ENCODE results near the gene RASA3.

The RASA3 gene

GRCh38 chr13:114008964-114009589 lies 123.3 kb downstream of the RASA3 start:
- H3K4me1 ChIP-seq: no peaks in the 10 kb centered on the region

GRCh38 chr13:114007566-114007965 lies 124.9 kb downstream of the RASA3 start:
- Histone ChIP-seq H3K27me3 (no peaks in the 10 kb centered on the region), H3K36me3 (peaks cover 60% of the 10 kb centered on the region), H3K4me3 (no peak overlapping the region)

More at GRCh38 chr13:114008964-114009589, 123.3 kb downstream of the RASA3 start:
- no peak overlapping the region for H3K9ac ChIP-seq
- H3K36me3 ChIP-seq: peaks cover 64% of the 10 kb centered on the region
- no peak overlapping the region for H3K27ac ChIP-seq
- no peak for TF ChIP-seq Cebpa-rat (IDR thresholded peaks at IDR 0.05)
- H3K9me3 ChIP-seq: no peaks in the 10 kb centered on the region
- peaks cover 10% of the 10 kb centered on the region; the same call in 1 of the 2 replicates for H4K20me1 ChIP-seq
- no peak overlapping the region for H3K4me2 ChIP-seq
- no peak overlapping the region for H3K4me3 ChIP-seq
- no peaks in the 10 kb centered on the region for H3K27me3 ChIP-seq

GRCh38 chr13:114005206-114005724 lies 127.2 kb downstream of the RASA3 start:
- no peak overlapping the region for H3K27ac ChIP-seq
- H3K4me2 ChIP-seq: no peak overlapping the region
- H3K9me3 ChIP-seq: no peaks in the 10 kb centered on the region
- peaks cover 61% of the 10 kb centered on the region for H3K36me3 ChIP-seq
- no peak for TF ChIP-seq Cebpa-rat (IDR thresholded peaks at IDR 0.05)
- H4K20me1 ChIP-seq: peaks cover 11% of the 10 kb centered on the region; the same call in 1 of the 2 replicates
- H3K9ac ChIP-seq: no peak overlapping the region
- no peak overlapping the region for H3K4me3 ChIP-seq
- no peaks in the 10 kb centered on the region for H3K27me3 ChIP-seq
- H3K4me1 ChIP-seq: no peaks in the 10 kb centered on the region

More at GRCh38 chr13:114007566-114007965, 124.9 kb downstream of the RASA3 start:
- Histone ChIP-seq H4K20me1 (peaks cover 10% of the 10 kb centered on the region; the same call in 1 of the 2 replicates), H3K27ac (no peak overlapping the region), H3K4me2 (no peak overlapping the region), H3K4me1 (no peaks in the 10 kb centered on the region), H3K9me3 (no peaks in the 10 kb centered on the region), H3K9ac (no peak overlapping the region)
- TF ChIP-seq Cebpa-rat (IDR thresholded peaks at IDR 0.05): no peak

- Histone ChIP-seq H3K9ac (no peak overlapping the region), H3K4me2 (no peak overlapping the region), H3K27ac (no peak overlapping the region), H3K36me3 (peaks cover 58% of the 10 kb centered on the region), H3K27me3 (no peaks in the 10 kb centered on the region), H3K4me3 (no peak overlapping the region), H3K9me3 (no peaks in the 10 kb centered on the region), H4K20me1 (peaks cover 11% of the 10 kb centered on the region; the same call in 1 of the 2 replicates), H3K4me1 (no peaks in the 10 kb centered on the region)
- no peak for TF ChIP-seq Cebpa-rat (IDR thresholded peaks at IDR 0.05)
Measured at GRCh38 chr13:114004420-114005205, 127.8 kb downstream of the RASA3 start.

GRCh38 chr13:114002771-114003321 lies 129.6 kb downstream of the RASA3 start:
- peaks cover 64% of the 10 kb centered on the region for H3K36me3 ChIP-seq
- H3K27ac ChIP-seq: no peak overlapping the region
- H3K4me1 ChIP-seq: no peaks in the 10 kb centered on the region

GRCh38 chr13:114002009-114002544 lies 130.3 kb downstream of the RASA3 start:
- H3K4me2 ChIP-seq: no peak overlapping the region
- no peaks in the 10 kb centered on the region for H3K4me1 ChIP-seq
- no peaks in the 10 kb centered on the region for H3K9me3 ChIP-seq
- no peak for TF ChIP-seq Cebpa-rat (IDR thresholded peaks at IDR 0.05)
- H3K9ac ChIP-seq: no peak overlapping the region
- H3K36me3 ChIP-seq: peaks cover 68% of the 10 kb centered on the region
- no peak overlapping the region for H3K27ac ChIP-seq
- H4K20me1 ChIP-seq: peaks cover 18% of the 10 kb centered on the region; the same call in 1 of the 2 replicates
- no peaks in the 10 kb centered on the region for H3K27me3 ChIP-seq
- no peak overlapping the region for H3K4me3 ChIP-seq

More at GRCh38 chr13:114002771-114003321, 129.6 kb downstream of the RASA3 start:
- TF ChIP-seq Cebpa-rat (IDR thresholded peaks at IDR 0.05): no peak
- H3K27me3 ChIP-seq: no peaks in the 10 kb centered on the region
- H4K20me1 ChIP-seq: peaks cover 15% of the 10 kb centered on the region; the same call in 1 of the 2 replicates
- no peak overlapping the region for H3K4me2 ChIP-seq
- no peak overlapping the region for H3K4me3 ChIP-seq
- no peaks in the 10 kb centered on the region for H3K9me3 ChIP-seq
- no peak overlapping the region for H3K9ac ChIP-seq

GRCh38 chr13:114001331-114002008 lies 131.0 kb downstream of the RASA3 start:
- H3K4me2 ChIP-seq: no peak overlapping the region
- no peaks in the 10 kb centered on the region for H3K4me1 ChIP-seq
- peaks cover 24% of the 10 kb centered on the region; the same call in 1 of the 2 replicates for H4K20me1 ChIP-seq
- H3K9me3 ChIP-seq: no peaks in the 10 kb centered on the region
- TF ChIP-seq Cebpa-rat (IDR thresholded peaks at IDR 0.05): no peak
- no peak overlapping the region for H3K9ac ChIP-seq
- H3K4me3 ChIP-seq: no peak overlapping the region
- no peaks in the 10 kb centered on the region for H3K27me3 ChIP-seq
- H3K27ac ChIP-seq: no peak overlapping the region
- peaks cover 74% of the 10 kb centered on the region for H3K36me3 ChIP-seq

GRCh38 chr13:114000151-114001040 lies 132.0 kb downstream of the RASA3 start:
- Histone ChIP-seq H4K20me1 (peaks cover 24% of the 10 kb centered on the region; the same call in 1 of the 2 replicates), H3K4me1 (no peaks in the 10 kb centered on the region), H3K9ac (no peak overlapping the region), H3K27me3 (no peaks in the 10 kb centered on the region), H3K4me2 (no peak overlapping the region), H3K9me3 (no peaks in the 10 kb centered on the region), H3K27ac (no peak overlapping the region), H3K4me3 (no peak overlapping the region), H3K36me3 (peaks cover 80% of the 10 kb centered on the region)
- no peak for TF ChIP-seq Cebpa-rat (IDR thresholded peaks at IDR 0.05)
